T-helper 1 cell treated with Interleukin-12 subunit alpha and Interleukin-12 subunit beta and Interleukin-4 antibody, amounts not matched to agents 30 μg/mL and 1 μg/mL, for 36 hours (primary cell): ENCODE results near the gene ACY1.

Experiments
- H3K27ac Mint-ChIP-seq: one replicate; pipeline ENCODE4 v1.8.0; 2021; ENCODE audit warnings: mild to moderate bottlenecking, mixed read lengths
- H3K27me3 Mint-ChIP-seq: one replicate; pipeline ENCODE4 v1.8.0; 2021; ENCODE audit warnings: low read depth, mixed read lengths
- H3K36me3 Mint-ChIP-seq: one replicate; pipeline ENCODE4 v1.8.0; 2021; ENCODE audit warnings: low read depth, mixed read lengths
- H3K4me1 Mint-ChIP-seq: one replicate; pipeline ENCODE4 v1.8.0; 2021; ENCODE audit warnings: low read depth, mixed read lengths
- H3K4me3 Mint-ChIP-seq: one replicate; pipeline ENCODE4 v1.8.0; 2021; ENCODE audit warnings: mild to moderate bottlenecking, moderate library complexity, mixed read lengths
- H3K9me3 Mint-ChIP-seq: one replicate; pipeline ENCODE4 v1.8.0; 2021; ENCODE audit warnings: mixed read lengths

The ACY1 gene

DNA sequence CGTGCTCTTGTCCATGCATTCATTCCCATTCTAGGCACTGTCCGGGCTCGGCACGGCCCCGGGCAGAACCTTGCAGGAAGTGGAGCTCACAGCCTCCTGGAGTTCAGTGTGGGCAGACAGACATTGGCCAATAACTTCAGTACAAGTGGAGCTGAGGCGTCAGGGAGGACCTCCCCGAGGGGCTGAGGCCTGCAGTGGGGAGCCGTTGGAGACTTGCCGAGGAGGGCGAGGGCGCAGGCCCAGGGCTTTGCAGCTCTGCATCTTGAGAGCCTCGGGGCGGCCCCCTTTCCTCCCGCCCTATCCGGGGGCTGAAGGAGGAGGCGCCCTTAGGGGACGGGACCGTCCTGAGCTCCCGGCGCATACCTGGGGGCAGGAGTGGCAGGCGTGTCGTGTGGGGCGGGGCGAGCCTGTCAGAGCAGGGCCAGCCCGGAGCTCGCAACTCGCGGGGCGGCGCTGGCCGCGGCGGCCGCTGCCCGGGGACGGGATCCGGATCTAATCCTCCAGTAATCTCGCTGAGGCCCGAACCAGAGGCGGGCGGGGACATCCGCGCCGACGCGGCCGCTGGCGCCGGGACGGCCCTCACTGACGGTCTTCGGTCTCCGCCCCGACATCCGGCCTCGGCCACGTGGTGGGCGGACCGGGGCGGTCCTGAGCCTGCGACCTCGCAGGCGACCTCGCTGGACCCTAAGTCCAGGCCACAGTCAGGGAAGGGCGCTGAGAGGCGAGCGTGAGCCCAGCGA lies at the start of gene ACY1:
TSS of gene ACY1 (plus strand) at position 698 of the 740 bp plus-strand sequence. CDS start 530 bp downstream, outside the sequence.
- Mint-ChIP-seq H3K36me3 (peaks cover 6% of the 10 kb centered on the region), H3K4me1 (peaks cover 20% of the 10 kb centered on the region), H3K9me3 (no peaks in the 10 kb centered on the region), H3K27me3 (no peaks in the 10 kb centered on the region), H3K27ac (peak within 1 kb of the TSS; percentile 93), H3K4me3 (peak within 1 kb of the TSS; percentile 93)

DNA sequence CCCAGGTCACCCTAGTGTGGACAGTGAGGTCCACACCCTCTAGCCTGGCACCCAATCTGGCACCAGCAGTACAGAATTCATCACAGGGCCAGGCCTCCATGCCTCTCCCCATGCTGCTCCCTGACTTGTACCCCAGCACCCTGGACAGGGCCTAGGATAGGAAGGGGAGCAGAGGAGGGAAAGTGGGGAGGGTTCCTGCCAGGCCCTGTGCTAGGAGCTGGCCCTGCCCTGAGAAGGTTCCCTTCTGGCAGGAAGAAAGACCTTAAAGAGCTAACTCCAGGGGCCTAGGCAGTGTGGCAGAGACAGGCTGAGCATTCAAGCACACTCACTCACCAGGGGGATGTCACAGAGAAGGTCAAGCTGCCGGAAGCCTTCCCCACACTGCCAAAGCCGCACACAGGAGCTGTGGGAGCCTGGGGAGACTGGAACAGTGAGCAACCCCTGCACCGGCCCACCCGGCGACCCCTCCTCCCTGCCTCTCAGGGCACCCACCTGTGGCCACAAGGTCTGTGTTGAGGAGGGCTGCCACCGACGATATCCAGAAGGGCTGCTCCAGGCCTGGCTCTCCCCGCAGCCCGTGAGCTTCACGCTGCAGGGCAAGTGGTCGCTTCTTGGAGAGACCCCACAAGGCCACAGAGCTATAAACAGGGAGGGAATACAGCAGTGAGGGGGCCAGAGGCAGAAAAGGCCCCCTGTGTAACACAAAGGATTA lies 49.0 kb upstream of the ACY1 start:
- no peak overlapping the region for H3K4me3 Mint-ChIP-seq
- H3K27ac Mint-ChIP-seq = no peak overlapping the region
- H3K36me3 Mint-ChIP-seq = peaks cover 14% of the 10 kb centered on the region
- no peaks in the 10 kb centered on the region for H3K27me3 Mint-ChIP-seq
- H3K4me1 Mint-ChIP-seq = peaks cover 6% of the 10 kb centered on the region
- H3K9me3 Mint-ChIP-seq = no peaks in the 10 kb centered on the region

DNA sequence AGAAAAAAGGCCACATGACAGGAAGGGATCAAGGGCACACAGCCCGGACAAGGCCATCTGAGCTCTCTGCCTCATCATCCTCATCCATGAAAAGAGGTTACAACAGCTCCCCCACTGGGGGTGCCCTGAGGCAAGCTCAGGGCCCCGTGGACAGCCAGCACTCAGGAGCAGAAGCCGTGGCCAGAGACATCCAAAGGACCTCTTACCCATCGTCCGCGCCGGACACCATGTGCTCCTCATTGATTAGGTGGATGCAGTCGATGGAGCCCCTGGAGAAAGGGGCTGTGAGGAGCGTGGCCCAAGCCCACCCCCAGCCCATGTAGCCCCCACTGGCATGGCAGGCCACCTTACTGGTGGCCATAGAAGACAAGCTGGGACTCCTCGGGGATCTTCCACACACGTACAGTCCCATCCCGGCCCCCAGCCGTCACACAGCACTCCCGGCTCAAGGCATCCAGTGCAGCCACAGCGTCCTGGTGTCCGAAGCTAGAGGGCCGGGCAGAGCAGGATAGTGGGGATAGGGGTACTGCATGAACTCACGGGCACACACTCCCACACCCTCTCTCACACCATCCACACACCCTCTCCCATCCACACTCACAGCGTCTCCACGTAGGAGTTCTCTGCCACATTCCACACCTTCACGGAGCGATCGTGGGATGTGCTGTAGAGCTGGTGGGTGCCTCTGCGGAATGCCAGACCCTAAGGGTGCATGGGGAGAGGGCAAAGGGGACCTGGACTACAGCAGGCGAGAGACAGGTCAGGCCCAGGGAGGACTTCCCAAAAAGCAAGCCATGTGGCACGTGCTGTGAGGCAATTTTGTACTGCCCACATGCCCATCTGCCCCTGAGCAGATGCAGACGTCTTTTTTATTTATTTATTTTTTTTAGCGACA lies 48.1 kb upstream of the ACY1 start:
- H3K27ac Mint-ChIP-seq = no peak overlapping the region
- H3K4me1 Mint-ChIP-seq = peaks cover 8% of the 10 kb centered on the region
- no peaks in the 10 kb centered on the region for H3K9me3 Mint-ChIP-seq
- no peak overlapping the region for H3K4me3 Mint-ChIP-seq
- H3K36me3 Mint-ChIP-seq = peaks cover 14% of the 10 kb centered on the region
- H3K27me3 Mint-ChIP-seq = no peaks in the 10 kb centered on the region

DNA sequence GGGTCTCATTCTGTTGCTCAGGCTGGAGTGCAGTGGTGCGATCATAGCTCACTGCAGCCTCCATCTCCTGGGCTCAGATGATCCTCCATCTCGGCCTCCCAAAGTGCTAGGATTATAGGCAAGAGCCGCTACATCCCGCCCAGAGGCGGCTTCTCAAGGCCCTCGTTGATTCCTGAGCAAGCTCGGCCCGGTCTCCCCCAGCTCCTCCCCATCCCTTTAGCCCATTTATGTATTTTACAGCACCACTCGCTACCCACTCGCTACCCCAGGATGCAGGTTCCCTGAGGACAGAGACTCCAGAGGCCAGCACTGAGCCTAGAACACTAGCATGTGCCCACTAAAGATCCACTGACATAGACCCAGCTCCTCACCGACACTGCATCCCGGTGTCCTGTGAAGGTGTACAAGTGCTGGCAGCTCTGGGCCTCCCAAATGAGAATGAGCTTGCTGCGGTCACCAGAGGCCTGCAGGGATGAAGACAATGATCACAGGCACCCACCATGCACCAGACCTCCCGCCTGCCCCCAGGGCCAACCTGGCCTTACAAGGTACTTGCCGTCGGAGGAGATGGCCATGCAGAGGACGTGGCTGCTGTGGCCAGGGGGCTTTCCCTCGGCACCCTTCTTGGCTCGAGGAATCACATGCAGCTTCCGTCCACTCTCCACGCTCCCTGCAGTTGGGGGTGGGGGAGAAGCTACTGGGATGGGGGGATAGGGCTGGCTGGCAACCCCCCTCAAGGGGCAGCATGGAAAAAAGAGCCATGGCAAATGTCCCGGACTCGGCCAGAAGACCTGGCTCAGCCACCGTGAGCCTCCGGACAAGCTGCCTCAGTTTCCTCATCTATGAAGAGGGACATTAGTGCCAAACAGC lies 47.2 kb upstream of the ACY1 start:
- Mint-ChIP-seq H3K4me3 (no peak overlapping the region), H3K27me3 (no peaks in the 10 kb centered on the region), H3K36me3 (peaks cover 17% of the 10 kb centered on the region), H3K9me3 (no peaks in the 10 kb centered on the region), H3K27ac (no peak overlapping the region), H3K4me1 (peaks cover 17% of the 10 kb centered on the region)

DNA sequence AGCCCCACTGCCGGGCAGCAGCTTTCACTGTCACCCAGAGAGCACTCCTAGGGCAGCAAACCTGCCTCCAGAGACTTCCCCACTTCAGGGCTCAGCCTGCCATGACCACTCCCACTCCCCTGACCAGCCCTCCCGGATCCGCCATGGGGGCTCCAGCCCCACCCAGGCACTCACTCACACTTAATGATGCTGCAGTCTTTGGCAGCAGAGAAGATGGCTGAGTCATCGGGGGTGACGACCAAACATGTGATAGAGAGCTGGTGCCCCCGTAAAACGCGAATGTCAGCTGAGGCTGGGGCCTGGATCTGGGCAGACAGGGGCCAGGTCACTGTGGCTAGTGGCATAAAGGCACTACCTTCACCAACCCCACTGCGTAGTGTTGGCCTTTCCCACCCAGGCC lies 46.3 kb upstream of the ACY1 start:
- Mint-ChIP-seq H3K4me3 (no peak overlapping the region), H3K4me1 (peaks cover 19% of the 10 kb centered on the region), H3K9me3 (no peaks in the 10 kb centered on the region), H3K36me3 (peaks cover 14% of the 10 kb centered on the region), H3K27me3 (no peaks in the 10 kb centered on the region), H3K27ac (no peak overlapping the region)

DNA sequence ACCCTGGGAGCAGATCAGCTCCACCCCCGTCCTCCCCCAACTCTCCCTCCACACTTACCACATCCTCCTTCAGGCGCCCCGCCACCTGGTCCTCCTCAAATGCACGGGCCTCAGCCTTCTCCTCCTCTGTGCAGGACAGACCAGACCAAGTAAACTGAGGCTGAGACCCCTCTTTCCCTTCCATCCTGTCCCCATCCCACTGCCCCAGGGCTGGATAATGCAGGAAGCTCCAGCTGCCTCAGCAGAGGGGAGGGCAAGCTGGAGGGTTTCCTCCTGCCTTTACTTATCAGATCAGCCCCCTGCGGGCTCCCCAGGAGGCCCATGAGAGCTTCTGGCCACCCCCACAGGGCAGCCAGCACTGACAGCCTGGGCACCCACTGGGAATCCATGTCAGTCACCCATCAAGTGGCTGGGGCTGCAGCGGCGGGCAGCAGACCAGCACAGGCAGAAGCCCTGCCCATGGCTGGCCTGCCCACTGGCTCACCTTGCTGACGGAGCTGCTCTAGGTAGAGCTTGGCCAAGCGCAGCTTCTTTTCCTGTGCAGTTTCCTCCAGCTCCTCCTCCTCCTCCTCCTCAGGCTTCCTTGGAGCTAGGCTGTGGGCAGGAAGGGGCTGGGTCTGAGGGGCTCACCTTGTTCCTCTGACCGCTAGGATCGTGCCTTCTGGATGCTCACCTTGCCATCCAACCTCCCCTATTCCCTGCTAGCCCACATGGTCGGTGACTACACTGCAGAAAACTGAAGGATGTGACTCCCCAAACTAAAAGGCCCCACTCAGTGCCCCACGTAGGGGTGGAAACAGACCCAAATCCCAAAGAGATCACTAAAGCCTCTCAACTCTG lies 45.5 kb upstream of the ACY1 start:
- H3K4me3 Mint-ChIP-seq = no peak overlapping the region
- no peak overlapping the region for H3K27ac Mint-ChIP-seq
- peaks cover 24% of the 10 kb centered on the region for H3K4me1 Mint-ChIP-seq
- no peaks in the 10 kb centered on the region for H3K27me3 Mint-ChIP-seq
- H3K36me3 Mint-ChIP-seq = peaks cover 14% of the 10 kb centered on the region
- no peaks in the 10 kb centered on the region for H3K9me3 Mint-ChIP-seq

DNA sequence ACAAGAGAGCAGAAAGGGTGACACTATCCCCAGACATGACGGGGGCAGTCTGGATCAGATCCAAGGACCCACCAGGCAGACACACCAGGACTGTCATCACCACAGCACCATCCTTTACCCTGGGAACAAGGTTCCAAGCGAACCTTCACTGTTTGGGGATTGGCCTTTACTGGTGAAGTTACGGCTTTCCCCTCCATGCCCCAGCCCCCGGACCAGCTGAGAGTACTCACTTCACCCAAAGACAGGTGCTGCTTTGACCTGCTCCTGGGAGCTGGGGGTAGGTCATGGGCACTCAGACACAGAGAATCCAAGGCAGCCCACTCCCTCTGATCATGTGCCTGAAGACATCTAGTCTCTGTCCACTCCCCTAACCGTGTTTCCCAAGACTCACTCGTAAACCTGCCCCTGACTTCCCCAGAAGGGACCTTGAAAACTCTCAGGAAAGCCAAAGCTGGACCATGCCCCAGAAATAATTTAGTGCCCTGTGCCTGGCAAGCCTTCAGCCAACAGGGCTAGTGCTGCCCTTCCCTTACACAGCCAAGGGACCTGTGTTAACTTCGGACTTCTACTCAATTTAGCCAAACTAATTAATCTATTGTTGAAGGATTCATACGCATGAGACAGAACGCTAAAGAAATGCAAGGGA lies 44.4 kb upstream of the ACY1 start:
- H3K27me3 Mint-ChIP-seq = no peaks in the 10 kb centered on the region
- peaks cover 27% of the 10 kb centered on the region for H3K4me1 Mint-ChIP-seq
- peak overlapping the region; percentile 8 for H3K4me3 Mint-ChIP-seq
- no peak overlapping the region for H3K27ac Mint-ChIP-seq
- H3K9me3 Mint-ChIP-seq = no peaks in the 10 kb centered on the region
- peaks cover 13% of the 10 kb centered on the region for H3K36me3 Mint-ChIP-seq

DNA sequence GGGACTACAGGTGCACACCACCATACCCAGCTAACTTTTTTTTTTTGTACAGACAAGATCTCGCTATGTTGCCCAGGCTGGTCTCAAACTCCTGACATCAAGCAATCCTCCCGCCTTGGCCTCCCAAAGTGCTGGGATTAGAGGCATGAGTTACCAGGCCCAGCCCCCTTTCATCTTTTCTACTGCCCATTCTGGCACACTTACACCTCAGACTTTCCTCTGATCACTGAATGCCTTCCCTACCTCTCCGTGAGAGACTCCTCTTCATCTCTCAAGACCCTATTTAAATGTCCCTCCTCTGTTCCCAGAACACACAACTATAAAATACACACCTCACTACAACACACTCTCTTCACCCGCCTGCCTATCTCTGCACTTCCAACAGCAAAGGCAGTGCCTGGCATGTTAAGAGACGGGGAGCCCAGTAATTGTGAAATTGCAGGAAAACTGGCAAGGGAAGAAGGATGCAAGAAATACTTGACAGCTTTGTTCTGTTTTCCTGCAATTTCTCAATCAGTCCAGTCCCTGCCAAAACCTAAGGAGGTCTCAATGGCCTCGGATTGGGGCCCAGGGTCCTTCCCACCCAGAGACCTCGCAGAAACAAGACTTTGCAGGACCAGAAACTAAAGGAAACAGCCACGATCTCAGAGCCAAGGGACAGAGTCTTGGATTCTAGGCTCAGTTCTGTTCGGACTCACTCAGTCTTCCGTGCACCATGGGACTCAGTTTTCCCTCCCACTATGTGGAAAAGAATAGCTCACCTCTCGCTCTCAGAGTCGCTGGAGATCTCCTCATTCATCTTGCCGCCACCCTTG lies 42.5 kb upstream of the ACY1 start:
- H3K27me3 Mint-ChIP-seq = no peaks in the 10 kb centered on the region
- H3K4me3 Mint-ChIP-seq = peak overlapping the region; percentile 94
- H3K36me3 Mint-ChIP-seq = peaks cover 13% of the 10 kb centered on the region
- H3K9me3 Mint-ChIP-seq = no peaks in the 10 kb centered on the region
- peaks cover 27% of the 10 kb centered on the region for H3K4me1 Mint-ChIP-seq
- peak overlapping the region; percentile 67 for H3K27ac Mint-ChIP-seq

DNA sequence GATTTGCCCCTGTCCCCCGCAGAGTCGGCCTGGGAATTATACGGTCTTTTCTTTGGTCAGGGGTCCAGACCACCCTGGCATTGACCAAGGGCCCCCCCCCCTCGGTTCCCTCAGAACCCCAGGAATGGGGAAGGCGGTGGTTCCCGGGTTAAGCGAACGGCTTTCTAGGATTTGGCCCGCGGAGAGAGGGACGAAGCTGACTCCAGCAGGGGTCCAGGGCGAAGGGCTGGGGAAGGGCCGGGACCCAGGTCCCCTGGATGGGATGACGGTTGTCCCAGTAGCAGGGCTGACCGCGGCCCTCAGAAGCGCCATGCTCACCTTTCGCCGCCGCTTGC lies 41.9 kb upstream of the ACY1 start:
- Mint-ChIP-seq H3K4me1 (peaks cover 27% of the 10 kb centered on the region), H3K27me3 (no peaks in the 10 kb centered on the region), H3K4me3 (peak overlapping the region; percentile 94), H3K36me3 (peaks cover 13% of the 10 kb centered on the region), H3K9me3 (no peaks in the 10 kb centered on the region), H3K27ac (peak overlapping the region; percentile 67)

DNA sequence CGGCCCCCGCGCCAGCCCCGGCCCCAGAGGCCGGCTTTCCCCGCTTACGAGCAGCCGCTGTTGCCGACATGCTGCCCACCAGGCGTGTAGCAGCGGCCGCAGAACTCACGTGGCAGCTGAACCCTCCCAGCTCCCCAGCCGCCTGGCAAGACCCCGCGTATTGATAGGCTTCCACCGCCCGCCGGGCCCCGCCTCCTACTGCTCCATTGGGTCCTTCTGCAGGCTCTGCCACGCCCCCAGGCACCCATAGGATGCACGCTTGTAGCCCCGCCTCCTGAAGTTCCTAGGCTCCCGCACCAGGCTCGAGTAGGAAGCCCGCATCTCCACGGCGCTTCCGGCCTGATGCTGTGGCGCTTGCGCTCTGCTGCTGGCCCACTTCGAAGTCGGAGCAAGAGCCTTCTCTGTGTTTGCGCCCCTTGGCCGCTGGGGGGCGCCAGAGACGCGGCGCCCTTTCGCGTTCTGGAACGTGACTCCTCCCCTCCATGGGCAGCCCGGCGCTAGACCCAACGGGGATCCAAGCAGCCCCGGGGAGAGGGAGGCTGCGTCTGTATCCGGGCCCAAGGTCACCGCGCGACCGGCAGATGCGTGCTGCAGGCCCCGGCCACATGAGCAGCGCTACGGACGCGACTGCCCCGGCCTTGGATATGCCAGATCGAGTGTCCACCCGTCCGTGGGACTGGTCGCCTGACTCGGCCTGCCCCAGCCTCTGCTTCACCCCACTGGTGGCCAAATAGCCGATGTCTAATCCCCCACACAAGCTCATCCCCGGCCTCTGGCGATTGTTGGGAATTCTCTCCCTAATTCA lies 41.3 kb upstream of the ACY1 start, which contains the start of the genes PARP3 and RRP9:
TSS of gene PARP3 (plus strand) at position 566 of the 805 bp plus-strand sequence. CDS start 993 bp downstream, outside the sequence.
TSS of gene RRP9 (minus strand) at position 107 of the 805 bp plus-strand sequence. CDS start at position 70, 37 bp downstream.
- Mint-ChIP-seq H3K4me1 (peaks cover 27% of the 10 kb centered on the region), H3K36me3 (peaks cover 8% of the 10 kb centered on the region), H3K27me3 (no peaks in the 10 kb centered on the region), H3K27ac (peak within 1 kb of the TSS; percentile 89), H3K4me3 (peak within 1 kb of the TSS; percentile 94), H3K9me3 (no peaks in the 10 kb centered on the region)

DNA sequence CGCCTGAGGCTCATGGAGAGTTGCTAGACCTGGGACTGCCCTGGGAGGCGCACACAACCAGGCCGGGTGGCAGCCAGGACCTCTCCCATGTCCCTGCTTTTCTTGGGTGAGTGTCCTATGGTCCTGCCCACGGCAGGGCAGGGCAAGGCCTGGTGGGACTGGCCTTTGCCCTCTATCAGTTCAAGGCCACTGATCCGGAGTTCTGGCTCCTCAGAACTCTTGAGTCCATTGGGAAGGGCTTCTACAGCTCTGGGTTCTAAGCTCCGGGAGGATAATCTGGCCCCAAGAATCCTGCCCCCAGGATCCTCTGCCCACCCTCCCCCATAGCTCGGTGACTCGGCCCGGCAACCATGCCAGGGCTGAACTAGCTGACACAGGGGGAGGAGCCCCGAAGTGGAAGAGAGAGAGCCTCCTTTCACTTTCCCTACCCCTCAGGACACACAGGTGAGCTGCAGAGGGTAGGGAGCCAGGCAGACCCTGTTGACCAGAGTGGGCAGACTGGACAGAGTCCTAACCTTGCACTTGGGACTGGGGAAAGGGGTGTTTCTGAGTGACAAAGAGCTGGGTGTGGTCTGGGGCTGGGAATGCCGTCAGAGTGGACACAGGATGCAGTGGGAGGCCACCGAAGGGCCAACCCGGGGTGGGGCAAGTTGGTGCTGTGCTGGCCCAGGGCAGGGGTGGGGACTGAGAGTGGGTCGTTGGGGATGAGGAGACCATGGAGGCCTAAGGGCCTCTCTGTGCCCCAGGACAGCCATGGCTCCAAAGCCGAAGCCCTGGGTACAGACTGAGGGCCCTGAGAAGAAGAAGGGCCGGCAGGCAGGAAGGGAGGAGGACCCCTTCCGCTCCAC lies 40.5 kb upstream of the ACY1 start:
- peaks cover 27% of the 10 kb centered on the region for H3K4me1 Mint-ChIP-seq
- no peaks in the 10 kb centered on the region for H3K9me3 Mint-ChIP-seq
- peak overlapping the region; percentile 94 for H3K4me3 Mint-ChIP-seq
- no peaks in the 10 kb centered on the region for H3K27me3 Mint-ChIP-seq
- peak overlapping the region; percentile 89 for H3K27ac Mint-ChIP-seq
- H3K36me3 Mint-ChIP-seq = peaks cover 5% of the 10 kb centered on the region
